HL-60/S4 (cell line): ENCODE data around the gene ZYX.
"Not testable (repeated sequence)": the region's sequence is repeated elsewhere in the genome, so short reads cannot be mapped to it uniquely, and the experiment has no call there.

Experiments
- in situ Hi-C: fragments of 300-500 bp; cut with MboI; formaldehyde crosslinking; loops from 2 replicates; pipeline ENCODE4 v1.14.3; 2022; ENCODE audit warnings: low sequenced_read_pairs

The ZYX gene

DNA sequence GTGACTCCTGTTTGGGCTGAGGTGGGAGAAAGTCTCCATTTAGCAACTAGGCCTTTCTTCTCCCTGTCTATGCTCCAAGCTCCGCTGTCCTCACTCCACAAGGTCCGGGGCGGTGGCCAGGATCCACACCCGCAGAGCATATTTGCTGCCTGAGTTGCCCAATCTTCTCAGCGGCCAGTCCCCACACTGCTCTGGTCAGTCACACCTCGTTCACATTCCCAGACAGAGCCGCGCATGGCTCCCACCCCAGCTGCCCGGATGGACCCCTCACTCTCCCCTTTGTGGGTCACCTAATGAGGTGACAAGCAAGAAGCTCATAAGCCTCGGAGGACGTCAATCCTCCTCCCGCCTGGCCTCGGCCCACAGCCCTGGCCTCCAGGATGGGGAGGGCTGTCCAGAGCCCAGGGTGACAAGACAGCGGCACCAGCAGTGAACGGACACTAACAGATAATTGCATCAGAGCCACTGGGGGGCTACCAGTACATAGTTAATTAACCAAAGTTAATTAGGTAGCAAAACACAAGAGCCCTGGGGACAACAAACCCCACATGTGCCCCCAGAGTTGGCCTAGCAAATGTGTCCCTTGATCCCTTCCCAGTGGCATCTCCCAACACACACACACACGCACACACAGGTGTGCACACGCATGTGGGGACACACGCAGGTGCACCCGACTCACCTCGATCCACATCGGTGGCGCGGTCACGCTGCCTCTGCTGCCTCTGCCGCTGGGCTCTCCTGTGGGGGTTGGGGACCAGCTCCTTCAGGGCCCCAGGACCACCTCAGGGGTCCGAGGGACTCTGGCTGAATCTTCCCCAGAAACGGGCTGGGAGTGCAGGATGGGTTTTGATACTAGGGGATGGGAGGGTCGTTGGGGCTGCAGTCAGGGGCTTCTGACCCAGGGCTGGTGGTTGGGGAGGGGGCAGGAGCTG is 15.7 kb downstream of the ZYX start:
- in situ Hi-C loops: no loop called here

DNA sequence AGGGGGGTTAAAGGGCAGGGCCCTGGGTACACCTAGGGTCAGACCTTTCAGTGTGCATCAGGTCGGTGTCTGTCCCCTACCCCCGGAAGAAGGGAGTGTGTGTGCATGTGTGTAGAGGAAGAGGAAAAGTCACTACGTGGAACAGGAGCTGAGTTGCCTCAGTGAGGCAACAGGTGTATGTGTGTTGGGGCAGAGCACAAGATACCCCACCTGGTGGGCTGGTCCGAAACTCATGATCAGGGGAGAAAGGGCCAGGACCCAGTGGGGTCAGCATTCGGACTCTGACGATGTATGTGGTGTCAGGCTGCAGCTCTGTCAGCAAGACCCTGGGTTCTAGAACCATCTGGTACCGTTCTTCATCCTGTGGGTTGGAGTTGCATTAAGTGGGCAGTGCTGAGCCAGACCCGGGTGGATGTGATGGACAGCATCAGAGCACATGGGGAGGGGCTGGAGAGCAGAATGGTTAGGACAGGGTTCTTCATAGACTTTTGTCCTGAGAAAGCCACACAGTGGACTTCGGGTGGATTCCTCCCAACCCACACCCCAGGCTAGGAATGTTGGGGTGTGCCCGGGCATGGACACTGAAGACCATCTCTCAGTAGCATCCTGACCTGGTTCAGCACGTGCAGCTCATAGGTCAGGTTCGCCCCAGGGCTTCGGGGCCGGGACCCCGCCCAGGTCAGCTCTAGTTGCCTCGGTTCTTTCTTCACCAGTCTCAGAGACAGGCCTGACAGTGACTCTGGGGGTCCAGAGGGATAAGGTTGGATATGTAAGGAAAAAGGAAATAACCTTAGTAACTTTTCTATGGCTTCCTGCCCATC is 16.8 kb downstream of the ZYX start:
- in situ Hi-C loops: no loop called here

DNA sequence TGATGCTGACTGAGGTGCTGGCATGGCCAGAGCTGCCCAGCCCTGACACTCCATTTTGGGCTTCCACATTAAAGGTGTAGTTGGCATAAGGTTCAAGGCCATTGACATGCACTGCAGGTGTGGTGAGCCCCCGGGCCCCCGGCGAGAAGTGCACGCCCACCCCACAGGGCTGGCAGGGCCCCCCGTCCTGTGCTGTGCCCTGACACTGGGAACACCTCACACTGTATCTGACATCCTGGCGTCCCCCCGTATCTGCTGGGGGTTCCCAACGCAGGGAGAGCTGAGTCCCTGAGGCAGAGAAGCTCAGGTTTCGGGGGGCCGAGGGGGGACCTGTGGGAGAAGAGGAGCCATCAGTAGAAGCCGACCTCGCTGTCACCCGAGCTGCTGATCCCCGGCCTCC is 17.5 kb downstream of the ZYX start:
- in situ Hi-C loops: no loop called here

DNA sequence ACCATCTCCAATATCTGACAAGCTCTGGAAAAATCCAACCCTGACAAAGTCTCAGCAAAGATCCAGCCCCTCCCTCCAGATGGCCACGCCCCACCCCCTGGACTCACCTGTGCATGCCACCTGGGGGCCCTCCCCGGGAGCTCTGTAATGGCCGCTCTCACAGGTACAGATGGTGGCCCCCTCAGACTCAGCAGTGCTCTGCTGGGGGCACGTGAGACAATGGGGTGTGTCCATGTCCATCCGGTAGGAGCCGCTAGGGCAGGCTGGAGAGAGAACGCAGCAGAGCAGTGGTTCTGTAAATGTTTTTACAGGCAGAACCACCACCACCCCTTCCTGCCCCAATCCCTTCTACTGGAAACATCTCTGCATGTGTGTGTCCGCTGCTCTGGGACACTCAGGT is 18.0 kb downstream of the ZYX start:
- in situ Hi-C loops: no loop called here

DNA sequence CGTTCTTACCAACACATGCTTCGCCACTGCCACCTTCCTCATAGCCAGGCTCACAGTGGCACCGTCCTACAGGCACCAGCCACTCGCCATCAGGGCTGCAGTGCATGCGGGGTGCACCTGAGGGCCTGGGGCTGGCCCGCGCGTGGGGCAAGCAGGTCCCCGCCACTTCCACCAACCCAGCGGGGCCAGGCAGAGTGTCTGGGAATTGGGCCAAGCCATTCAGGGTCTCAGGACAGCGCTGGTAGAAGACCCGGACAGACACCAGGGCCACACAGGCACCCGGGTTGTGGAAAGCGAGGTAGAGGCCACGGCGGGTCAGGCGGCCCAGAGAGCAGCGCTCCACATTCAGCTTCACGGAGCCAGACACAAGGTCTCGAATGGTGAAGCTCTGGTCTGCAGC is 18.5 kb downstream of the ZYX start:
- in situ Hi-C loops: no loop called here

DNA sequence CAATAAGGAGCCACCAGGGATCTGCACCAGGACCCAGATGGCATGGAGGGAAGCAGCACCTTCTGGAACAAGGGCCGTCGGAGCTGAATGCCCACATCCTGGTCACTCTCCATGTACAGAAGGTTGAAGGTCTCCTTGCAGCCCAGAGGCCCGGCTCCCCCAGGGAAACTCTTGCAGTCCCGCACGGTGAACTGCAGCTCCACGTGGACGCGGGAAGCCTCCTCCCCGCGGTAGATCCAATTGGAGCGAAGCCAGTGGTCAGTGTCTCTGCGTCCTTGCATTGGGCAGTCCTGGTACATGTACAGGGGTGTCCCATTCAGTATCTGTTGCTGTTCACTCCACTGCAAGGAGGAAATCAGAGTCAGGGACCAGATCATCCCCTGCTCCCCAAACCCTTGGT is 20.1 kb downstream of the ZYX start:
- in situ Hi-C loops: no loop called here

DNA sequence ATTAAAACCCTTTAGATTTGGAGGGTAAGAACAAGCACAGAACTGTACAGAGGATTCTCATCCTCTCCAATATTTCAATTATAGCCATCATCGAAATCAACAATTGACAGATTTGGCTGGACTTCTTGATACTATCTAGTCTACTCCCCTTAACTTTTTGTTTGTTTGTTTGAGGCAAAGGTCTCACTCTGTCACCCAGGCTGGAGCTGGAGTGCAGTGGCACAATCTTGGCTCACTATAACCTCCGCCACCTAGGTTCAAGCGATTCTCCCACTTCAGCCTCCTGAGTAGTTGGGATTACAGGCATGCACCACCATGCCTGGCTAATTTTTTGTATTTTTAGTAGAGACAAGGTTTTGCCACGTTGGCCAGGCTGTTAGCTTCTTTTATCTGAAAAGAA is 21.1 kb downstream of the ZYX start:
- in situ Hi-C loops: not testable (repeated sequence)

DNA sequence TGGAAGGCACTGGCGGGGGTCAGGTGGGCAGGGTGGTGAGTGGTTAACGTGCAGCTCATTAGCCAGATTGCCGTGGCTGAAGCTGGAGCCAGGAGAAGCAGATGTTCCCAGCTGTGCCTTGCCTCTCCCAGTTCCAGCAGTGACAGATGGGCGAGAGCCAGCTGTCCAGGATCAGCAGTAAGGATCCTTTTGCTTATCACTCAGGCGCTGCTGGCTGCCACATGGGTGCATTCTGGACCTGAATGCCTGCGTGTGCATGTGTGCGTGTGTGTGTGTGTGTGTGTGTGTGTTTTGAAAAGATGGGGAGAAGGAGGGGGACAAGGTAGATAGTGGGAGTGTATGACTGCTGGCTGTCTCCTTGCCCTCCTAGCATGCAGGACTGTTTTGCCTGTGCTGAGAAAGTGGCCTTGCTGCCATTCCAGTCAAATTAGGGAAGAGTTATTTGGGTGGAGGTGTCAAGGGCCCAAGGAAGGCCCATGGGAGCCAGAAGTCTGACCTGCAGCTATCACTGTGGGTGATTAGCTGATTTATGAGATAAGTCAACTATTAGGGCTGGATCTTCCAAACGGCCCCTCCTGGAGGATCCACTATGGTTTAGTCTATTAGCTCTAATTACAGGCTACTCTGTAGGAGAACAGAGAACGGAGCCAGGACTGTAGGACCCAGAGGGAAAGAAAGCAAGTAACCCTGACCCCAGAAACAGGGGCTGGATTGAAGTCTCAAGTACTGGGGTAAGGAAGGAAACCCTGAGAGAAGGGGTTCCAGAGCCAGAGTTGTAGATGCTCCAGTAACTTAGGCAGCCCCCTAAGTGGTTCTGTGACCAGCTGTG is 24.2 kb downstream of the ZYX start:
- in situ Hi-C loops: no loop called here

DNA sequence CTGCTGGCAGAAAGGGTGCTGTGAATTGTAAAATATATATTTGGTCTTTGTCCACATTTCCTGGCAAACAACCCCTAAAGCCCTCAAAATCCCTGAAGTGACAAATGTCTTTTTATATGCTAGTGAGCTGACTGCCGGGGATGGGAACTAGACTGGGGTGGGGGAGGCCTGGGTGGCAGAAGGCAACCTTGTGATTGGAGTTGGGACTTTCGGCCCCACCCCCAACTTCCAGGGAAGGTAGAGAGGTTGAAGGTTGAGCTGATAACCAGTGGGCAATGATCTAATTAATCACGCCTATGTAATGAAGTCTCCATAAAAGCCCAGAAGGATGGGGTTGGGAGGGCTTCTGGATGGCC is 24.8 kb downstream of the ZYX start:
- in situ Hi-C loops: no loop called here

DNA sequence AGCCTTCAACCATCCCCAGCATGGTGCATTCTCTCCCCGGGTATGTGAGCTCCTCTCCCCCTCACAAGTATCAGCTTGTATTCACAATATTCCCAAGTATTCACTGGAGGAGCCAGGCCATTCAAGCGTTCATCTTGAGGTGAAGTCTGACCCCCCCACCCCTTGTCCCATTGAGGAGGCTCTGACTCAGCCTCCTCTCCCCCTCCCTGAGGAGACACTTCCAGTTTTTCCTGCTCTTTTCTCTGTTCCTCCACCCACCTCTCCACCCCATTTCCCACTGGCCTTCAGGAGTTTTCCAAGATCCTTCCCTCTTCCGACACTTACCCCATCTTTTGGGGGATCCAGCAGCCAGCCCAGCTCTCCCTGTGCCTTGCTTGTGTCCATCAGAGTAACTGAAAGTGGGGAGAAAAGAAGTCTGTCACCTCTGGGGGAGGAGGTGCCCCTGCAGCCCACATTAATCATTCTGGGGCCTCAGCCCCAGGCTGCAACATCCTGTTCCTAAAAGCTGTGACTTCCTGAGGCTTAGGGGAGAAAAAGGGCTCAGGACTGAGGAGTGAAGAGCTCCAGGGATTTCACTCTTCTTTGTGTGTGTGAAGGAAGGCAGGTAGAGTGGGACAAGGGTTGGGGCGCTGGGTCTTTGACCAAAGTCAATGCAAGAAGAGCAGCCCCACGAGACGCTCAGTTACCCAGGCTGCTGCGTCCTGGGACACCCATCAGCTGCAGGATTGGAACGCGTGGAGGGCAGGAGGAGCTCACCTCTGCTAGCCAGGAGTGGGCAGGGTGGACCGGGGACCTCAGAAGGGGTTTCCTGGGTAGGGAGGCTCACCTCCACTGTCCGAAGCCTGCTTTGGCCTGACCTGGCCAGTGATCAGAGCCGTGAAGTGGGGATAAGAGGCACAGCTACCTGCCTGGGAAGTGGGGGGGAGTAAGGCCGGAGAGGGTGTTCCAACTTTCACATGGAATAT is 26.4 kb downstream of the ZYX start:
- in situ Hi-C loops: no loop called here

DNA sequence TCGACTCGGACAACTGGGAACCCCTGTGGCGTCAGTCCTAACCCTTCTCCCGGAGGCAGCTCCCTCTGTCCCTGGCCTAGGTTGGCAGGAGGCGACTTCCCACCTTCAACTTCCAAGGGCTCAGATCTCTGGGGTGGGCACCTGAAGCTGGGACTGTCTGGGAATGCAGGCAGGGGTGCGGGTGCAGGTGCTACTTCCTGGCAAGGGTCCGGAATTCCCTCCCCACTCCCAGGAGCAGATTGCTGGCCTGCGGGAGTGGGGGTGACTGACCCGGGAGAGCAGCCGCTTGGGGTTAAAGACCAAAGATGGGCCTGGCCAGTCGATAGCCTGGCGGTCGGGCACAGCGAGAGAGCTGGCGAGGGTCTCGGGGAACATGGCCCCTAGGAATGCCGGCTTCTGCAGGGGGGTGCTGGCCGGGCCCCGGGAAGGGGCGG is 27.1 kb downstream of the ZYX start:
- in situ Hi-C loops: no loop called here

DNA sequence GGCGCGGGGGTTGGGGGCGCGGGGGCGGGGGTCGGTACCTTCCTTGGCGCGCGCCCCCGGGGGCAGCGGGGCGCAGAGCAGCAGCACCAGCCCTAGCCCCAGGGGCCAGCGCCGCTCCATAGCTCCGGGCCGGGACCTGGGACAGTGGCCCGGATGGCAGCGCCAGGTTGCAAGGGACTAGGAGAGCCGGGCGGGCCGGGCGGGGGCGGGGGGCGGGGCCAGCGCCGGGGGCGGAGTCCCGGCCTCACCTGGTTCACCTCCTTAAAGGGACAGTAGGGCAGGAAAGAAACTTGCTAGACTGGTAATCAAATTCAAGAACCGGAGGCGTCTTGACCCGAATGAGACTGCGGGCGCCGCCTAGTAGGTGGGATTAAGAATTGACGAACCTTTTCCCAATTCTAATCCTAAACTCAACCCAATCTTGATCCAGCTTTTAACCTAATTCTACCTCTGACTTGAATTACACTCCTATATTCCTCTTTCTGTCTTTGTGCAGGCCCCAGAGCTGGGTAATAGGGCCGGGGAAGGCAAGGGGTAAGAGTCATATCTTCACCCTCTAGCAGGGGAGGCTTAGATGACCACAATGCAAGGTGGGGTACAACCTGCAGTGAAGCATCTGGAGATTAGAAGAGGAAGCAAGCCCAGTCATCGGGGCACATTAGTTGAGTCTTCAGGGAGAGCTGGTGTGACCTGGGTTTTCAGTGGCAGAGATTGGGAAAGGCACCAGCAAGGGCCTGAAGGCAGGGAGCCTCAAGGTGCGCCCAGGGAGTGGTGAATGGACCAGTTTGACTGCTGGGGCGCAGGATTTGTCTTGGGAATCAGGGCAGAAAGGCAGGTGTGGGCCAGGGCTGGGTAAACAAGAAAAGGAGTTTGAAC is 27.8 kb downstream of the ZYX start, which contains the start of gene EPHA1:
Gene EPHA1, minus strand, starts transcription at position 171 of the 876 bp plus-strand sequence. Its CDS starts 51 bp downstream, at position 120.
- in situ Hi-C loops: no loop called here

DNA sequence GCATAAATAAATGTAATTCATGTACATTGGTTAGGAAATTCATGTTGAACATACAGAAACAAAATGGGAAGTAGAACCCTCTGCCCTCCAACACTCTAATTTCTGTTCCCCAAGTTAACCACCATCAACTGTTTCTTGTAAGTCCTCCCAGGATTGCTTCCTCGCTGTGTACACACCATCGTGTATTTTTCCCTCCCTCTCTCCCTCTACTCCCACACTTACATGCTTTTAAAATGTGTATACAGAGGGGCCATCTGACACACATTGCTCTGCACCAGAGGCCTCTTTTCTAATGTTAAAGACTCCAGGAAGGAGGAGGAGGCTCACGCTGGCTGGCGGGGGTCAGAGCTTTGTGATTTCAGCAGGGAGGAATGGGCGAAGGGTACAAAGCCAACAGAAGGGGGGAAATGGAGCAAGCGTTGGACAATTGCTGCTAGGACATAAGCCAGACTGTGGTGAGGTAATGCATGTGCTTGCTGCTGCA is 29.4 kb downstream of the ZYX start:
- in situ Hi-C loops: no loop called here

DNA sequence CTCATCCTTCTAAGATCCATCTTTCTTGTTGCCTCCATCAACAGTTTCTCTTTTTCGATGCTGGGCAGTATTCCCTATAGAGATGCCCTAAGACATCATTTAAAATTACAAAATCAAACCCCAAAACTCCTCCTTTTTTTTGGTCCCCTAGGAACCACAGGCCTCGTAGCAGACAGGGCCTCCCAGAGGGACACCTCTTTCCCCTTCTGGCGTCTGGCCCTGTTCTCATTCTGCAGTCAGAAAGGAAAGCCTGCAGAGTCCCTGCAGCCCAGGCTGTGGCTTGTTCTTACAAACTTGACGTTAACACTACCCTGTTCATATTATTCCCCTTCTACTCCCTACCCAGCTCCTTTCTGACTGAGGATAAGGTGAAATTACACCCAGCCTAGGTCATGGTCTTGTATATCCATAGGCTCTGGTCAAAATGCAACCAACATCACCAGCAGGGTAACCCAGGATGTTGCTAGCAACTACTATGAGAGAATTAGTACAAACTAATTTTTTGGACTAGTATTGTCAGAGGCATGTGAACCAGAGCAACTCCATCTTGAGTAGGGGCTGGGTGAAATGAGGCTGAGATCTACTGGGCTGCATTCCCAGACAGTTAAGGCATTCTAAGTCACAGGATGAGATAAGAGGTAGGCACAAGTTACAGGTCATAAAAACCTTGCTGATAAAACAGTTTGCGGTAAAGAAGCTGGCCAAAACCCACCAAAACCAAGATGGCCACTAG is 31.0 kb downstream of the ZYX start:
- in situ Hi-C loops: no loop called here

DNA sequence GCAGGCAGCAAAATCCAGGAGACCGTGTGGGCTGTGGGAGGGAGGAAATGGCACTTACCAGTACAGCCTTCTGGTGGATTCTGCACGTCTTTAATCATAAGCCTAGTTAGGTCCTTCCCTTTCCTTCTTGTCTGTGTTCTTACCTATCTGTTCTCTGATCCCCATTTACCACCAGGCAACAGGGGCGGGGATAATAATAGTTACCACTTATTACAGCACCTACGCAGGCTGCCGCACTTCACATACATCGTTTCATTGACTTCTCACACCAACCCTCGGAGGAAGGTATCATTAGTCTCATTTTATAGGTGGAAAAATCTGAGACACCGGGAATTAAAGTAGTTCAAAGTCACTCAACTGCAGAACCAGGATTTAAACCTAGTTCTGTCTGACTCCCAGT is 32.0 kb downstream of the ZYX start:
- in situ Hi-C loops: no loop called here

DNA sequence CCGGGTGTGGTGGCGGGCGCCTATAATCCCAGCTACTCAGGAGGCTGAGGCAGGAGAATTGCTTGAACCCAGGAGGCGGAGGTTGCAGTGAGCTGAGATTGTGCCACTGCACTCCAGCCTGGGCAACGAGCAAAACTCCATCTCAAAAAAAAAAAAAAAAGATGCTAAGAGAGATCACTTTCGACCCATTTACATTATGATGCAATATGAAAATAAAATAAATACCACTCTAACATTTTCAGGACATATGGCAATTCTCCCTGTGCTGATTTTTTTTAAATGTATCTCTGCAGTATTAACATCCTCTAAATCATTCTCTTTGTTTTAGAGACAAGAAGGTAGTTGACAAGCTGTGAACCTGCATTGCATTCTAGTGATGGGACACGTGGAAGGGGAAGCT is 34.1 kb downstream of the ZYX start:
- in situ Hi-C loops: not testable (repeated sequence)

DNA sequence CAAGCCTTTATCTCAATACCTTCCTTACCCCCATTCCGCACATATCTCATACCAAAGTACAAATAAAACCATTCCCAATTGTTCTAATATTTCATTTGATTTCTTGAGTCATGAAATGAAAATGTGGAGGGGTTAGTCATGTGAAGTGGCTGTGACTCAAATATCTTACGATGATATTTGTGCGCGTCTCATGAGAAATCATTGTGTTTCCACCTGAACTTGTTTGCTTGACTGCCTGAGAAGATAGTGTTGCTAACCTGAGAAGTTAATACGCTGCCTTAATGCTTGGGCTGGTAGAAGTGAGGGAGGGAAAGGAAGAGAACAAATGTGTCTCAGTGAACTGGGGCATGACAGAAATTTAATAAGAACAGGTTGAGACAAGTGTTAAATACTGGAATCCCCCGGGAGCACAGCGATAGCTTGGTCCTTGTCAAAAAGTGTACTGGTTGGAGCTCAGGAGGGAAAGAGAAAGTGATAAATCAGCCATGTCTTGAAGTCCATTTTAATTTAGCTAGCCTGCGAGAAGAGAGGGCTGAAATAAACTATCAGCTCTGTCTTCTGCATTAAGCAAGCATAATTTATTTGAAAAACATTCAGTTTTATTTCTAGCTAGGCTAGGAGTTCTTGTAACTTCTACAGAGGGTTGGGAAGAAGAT is 34.7 kb downstream of the ZYX start:
- in situ Hi-C loops: no loop called here
